Fibroblast of skin of left biceps (primary cell): ENCODE measurements around the gene SLCO2A1.

Experiments used
- DNase-seq, 2 experiments: peaks; one replicate each; pipeline ENCODE4 v3.0.0-alpha.2; 2013; ENCODE audit warnings: low read depth in 2 of 2

SLCO2A1 gene

GRCh38 chr3:133999891-134000685 is 29.6 kb downstream of the SLCO2A1 start:
- DNase-seq: no peak

GRCh38 chr3:133998691-133999241 is 31.0 kb downstream of the SLCO2A1 start:
- no peak for DNase-seq

- DNase-seq: no peak
These were observed 31.7 kb downstream of the SLCO2A1 start for GRCh38 chr3:133997871-133998635.

- DNase-seq: no peak
These were observed 32.7 kb downstream of the SLCO2A1 start for GRCh38 chr3:133996996-133997395.

GRCh38 chr3:133996251-133996661 is 33.5 kb downstream of the SLCO2A1 start:
- no peak for DNase-seq

- DNase-seq: no peak
These were observed 34.5 kb downstream of the SLCO2A1 start for GRCh38 chr3:133995264-133995663.

- no peak for DNase-seq
These were observed 35.4 kb downstream of the SLCO2A1 start for GRCh38 chr3:133994166-133994890.

- no peak for DNase-seq
These were observed 36.6 kb downstream of the SLCO2A1 start for GRCh38 chr3:133992951-133993620.

- DNase-seq: no peak
These were observed 37.3 kb downstream of the SLCO2A1 start for GRCh38 chr3:133992381-133992780.

- DNase-seq: no peak
These were observed 38.1 kb downstream of the SLCO2A1 start for GRCh38 chr3:133991637-133992036.

- no peak for DNase-seq
These were observed 38.5 kb downstream of the SLCO2A1 start for GRCh38 chr3:133991209-133991608.

GRCh38 chr3:133989936-133990702 is 39.6 kb downstream of the SLCO2A1 start:
- no peak for DNase-seq

- no peak for DNase-seq
These were observed 41.0 kb downstream of the SLCO2A1 start for GRCh38 chr3:133988631-133989161.

- DNase-seq: no peak
These were observed 41.7 kb downstream of the SLCO2A1 start for GRCh38 chr3:133987948-133988484.

GRCh38 chr3:133987136-133987535 is 42.6 kb downstream of the SLCO2A1 start:
- DNase-seq: no peak

- DNase-seq: no peak
These were observed 43.4 kb downstream of the SLCO2A1 start for GRCh38 chr3:133986311-133986710.

- no peak for DNase-seq
These were observed 44.8 kb downstream of the SLCO2A1 start for GRCh38 chr3:133984975-133985374.

GRCh38 chr3:133983576-133984560 is 45.9 kb downstream of the SLCO2A1 start:
- no peak for DNase-seq

- no peak for DNase-seq
These were observed 46.6 kb downstream of the SLCO2A1 start for GRCh38 chr3:133983126-133983525.
